HG02588 (cell line): ENCODE data around the gene CFAP57.
"Not testable (repeated sequence)": the region's sequence is repeated elsewhere in the genome, so short reads cannot be mapped to it uniquely, and the experiment has no call there.

Experiments
- ATAC-seq: cut with Tn5 transposase; IDR thresholded peaks from one replicate; pipeline ENCODE4 v1.9.1; 2021; ENCODE audit warnings: mild to moderate bottlenecking, moderate library complexity; ENCODE audit not compliant: unreplicated experiment

CFAP57 gene

GRCh38 chr1:43172527-43172972 is 420 bp downstream of the CFAP57 start:
- peak; percentile 52 for ATAC-seq

DNA sequence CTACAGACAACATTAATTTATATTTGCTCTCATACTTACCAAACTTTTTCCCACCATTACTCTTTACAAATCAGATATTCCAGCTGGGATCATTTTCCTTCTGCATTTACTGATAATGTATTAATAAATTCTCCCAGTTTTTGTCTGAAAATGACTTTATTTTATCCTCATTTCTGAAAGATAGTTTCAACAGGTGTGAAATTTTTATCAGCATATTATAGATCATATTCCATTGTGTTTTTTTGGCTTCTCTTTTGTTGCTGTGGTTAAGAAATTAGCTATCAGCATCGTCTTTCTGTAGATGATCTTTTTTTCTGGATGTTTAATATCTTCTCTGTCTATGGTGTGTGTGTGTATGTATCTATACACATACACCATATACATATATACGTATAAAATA is 2.7 kb downstream of the CFAP57 start:
- no peak for ATAC-seq

DNA sequence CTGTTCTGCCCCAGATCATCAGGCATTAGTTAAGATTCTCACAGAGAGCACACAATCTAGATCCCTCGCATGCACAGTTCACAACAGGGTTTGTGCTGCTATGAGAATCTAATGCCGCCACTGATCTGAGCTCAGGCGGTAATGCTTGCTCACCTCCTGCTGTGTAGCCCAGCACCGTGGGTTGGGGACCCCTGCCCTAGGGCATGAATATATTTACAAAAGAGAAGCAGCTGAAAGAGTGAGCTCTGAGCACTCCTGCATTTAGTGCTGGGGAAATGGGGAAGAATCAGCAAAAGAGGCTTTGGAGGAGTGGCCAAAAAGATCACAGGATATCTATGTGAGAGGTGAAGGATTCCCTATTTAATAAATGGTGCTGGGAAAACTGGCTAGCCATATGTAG is 5.6 kb downstream of the CFAP57 start:
- ATAC-seq = no peak

DNA sequence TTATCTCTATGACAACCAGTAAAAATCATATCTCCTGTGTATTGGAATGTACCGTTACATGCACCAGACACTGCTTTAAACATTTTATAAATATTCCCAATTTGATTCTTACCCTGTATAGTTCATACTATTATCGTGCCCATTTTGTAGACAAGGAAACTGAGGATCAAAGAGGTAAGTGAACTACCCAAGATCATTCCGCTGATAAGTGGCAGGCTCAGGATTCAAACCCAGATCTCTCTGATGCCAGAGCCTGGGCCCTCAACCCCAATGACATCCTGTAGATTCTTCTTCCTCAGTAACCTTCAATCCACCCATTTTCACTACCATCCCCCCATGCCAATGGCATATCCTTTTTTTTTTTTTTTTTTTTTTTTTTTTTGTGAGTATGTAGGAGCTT is 12.3 kb downstream of the CFAP57 start:
- no peak for ATAC-seq

DNA sequence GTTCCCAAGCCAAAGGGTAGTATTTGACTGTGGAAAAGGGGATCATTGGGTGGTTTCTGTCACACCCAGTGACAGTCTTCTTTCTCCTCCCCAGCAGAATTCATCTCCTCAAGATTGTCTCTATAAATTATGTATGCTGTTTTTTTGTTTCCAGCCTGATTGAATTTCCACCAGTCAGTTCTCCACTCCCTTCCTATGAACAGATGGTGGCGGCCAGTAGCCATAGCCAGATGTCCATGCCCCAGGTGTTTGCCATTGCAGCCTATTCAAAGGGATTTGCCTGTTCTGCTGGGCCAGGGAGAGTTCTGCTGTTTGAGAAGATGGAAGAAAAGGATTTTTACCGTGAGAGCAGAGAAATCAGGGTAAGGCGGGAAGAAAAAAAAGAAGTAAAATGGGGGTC is 12.9 kb downstream of the CFAP57 start:
- ATAC-seq = no peak

GRCh38 chr1:43188106-43188505 is 16.0 kb downstream of the CFAP57 start:
- ATAC-seq = no peak

DNA sequence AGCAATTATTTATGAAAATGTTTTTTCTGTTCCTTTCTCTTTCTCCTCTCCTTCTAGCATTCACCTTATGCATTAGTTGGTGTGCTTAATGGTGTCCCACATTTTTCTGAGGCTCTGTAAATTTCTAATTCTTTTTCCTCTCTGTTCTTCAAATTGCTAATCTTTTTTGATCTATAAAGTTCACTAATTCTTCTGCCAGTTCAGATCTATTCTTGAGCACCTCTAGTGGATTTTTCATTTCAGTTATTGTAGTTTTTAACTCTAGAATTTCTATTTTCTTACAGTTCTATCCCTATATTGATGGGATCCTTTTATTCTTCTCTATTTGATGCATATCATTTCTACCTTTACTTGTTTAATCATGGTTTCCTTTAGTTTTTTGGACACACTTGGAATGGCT is 22.4 kb downstream of the CFAP57 start:
- no peak for ATAC-seq

GRCh38 chr1:43197343-43198127 is 25.4 kb downstream of the CFAP57 start:
- ATAC-seq = no peak

GRCh38 chr1:43199093-43199726 is 27.1 kb downstream of the CFAP57 start:
- ATAC-seq = peak; percentile 78

DNA sequence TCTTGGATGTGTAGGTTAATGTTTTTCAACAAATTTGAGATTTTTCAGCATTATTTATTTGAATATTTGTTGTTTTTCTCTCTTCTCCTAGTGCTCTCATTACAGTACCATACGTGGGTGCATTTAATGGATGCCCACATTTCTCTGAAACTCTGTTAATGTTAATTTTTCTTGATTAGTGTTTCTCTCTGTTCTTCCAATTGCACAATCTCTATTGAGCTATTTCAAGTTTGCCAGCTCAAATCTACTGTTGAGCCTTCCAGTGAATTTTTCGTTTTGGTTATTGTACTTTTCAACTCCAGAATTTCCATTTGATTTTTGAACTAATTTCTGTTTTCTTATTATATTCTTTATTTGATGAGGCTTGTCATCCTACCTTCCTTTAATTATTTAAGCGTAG is 31.7 kb downstream of the CFAP57 start:
- ATAC-seq = no peak

- no peak for ATAC-seq
Observed at GRCh38 chr1:43204394-43204793, 32.3 kb downstream of the CFAP57 start.

DNA sequence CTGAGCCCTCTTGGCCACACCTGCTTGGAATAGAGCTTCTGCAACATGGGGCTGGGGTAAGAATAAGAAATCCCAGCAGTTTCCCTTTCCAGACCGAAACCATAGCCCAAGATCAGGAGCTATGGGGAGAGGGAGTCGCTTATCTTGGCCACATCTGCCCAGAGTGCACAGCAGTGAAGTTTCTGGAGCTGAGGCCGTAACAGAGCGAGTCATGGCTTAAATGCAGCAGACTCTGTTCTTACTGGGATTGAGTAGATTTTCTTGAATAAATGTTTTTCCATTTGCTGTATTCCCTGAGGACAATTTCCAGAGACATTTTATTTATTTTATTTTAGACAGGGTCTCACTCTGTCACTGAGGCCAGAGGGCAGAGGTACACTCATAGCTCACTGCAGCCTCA is 33.5 kb downstream of the CFAP57 start:
- no peak for ATAC-seq

DNA sequence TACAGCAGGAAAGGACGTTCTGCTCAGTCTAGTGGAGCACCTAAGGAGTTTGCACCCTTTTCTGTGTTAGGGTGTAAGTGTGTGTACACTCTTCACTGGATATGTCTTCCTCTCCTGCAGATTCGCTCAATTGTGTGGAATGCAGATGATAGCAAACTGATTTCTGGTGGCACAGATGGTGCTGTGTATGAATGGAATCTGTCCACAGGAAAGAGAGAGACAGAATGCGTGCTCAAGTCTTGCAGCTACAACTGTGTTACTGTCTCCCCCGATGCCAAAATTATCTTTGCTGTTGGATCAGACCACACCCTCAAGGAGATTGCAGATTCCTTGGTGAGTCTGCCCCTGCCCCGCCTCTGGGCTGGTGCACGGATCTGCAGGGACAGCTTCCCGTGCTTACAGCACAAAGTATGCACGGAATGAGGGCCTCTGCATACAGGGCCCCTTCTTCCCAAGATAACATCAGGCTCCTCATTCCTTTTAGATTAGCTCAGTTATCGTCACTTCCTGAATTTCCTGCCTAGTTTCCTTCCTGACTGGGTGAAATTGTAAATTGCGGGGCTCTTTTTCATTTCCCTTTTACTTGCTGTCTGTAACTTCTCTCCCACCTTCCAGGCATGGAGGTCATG is 34.6 kb downstream of the CFAP57 start:
- ATAC-seq = no peak

- no peak for ATAC-seq
Observed at GRCh38 chr1:43207229-43207853, 35.2 kb downstream of the CFAP57 start.

- not testable (repeated sequence) for ATAC-seq
Observed at GRCh38 chr1:43208277-43208676, 36.1 kb downstream of the CFAP57 start.

- ATAC-seq = no peak
Observed at GRCh38 chr1:43214501-43215444, 42.6 kb downstream of the CFAP57 start.

DNA sequence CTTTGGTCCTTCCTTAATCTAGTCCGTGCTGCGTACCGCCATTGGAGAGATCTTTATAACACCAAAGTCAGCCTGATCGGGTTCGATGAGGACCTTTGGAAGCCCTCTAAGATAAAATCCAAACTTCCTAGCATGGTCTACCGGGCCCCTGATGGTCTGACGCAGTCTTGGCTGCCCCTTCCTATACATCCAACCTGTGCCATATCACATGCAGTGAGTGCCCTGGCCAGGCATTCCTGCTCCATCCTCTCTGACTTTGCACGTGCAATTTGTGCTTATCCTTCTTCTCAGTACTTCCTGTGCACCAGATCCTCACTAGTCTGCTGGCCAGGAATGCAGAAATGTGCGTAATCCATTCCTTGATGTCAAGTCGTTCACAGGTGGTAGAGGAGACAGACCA is 45.6 kb downstream of the CFAP57 start:
- ATAC-seq = no peak

DNA sequence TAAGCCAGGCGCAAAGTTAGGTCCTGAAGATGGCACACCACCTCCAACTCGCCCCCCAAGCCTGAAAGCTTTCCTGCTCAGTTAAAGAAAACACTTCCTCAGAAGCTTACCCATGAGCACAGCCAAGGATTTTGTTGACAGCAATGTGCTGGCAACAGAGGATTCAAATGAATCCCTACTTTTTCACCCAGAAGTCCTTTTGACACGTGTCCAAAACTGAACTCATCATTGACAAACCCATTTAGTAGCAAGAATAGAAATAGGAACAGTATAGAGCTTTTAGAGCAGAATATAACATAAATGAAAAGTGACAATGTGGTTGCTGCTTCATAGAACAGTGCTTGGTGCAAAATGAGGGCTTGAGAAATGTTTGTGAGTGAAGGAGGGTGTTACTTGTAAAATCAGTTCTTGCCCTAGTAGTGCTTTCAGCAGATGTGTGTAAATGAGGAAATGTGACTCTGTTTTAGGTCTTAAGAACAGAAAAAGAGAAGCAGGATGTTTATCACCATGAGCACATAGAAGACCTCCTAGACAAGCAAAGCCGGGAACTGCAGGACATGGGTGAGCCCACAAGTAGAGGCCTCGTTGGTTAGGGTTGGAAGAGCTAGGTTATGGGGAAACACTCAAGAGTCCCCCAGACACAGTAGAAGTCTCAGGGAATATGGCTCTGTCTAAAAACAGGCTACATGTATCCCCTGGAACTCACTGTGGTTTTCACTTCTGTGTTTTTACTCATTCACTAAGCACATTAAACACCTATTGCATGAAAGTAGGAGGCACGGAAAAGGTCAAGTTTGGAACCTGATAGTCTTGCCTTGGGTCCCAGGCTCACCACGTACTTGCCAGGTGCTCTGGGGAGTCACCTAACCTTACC is 49.0 kb downstream of the CFAP57 start:
- peak; percentile 71 for ATAC-seq

DNA sequence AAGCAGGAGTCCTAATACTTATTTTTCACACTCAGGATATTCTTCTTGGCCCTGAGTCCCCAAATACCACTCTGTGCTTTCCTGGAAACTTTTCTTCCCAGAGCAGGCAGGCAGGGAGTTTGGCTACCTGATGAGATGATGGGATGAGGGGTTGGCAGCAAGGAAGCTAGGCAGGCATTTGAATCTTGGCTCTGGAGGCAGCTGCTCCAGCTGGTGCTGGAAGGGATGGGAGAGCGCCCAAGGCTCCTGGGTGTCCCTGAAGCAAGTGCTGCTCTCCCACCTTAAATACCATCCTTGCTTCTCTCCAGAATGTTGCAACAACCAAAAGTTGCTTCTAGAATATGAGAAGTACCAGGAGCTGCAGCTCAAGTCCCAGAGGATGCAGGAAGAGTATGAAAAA is 49.7 kb downstream of the CFAP57 start:
- ATAC-seq = no peak

DNA sequence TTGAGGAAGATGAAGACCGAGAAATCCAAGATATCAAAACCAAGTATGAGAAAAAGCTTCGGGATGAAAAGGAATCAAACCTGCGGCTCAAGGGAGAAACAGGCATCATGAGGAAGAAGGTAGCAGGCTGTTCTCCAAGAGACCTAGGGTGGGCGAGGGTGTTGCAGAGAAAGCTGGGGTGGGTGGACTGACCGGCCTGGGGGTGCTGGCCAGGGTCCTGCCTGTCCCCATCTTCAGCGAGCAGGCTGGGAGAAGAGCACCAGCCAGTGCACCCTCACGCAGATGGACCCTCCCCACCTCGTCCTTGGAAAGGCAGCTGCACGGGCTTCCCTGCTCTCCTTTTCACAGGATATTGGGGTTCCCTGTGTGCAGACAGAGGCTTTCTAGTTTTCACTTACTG is 50.7 kb downstream of the CFAP57 start:
- no peak for ATAC-seq
